ENCODE measurements around the gene ILKAP. TPM values are rescaled to one million over a fixed set of nuclear protein-coding genes. Genes with fewer than 3 reads are reported as not detected.

The ILKAP gene
- total and polyA plus RNA-seq, 2 of the 4 experiments (the other 2 are of a cell fraction), result 13.3 to 44.2 TPM

- no peaks in the 10 kb centered on the region for H3K27me3 ChIP-seq (ENCODE audit: control insufficient read depth, insufficient read depth, low read length)
- dilution Hi-C loops (cut with HindIII; ENCODE audit: low sequenced_read_pairs, unreplicated experiment) (no loop called here), intact Hi-C loops (cut with micrococcal nuclease) (no loop called here), in situ Hi-C loops (cut with MboI; ENCODE audit: low sequenced_read_pairs) (no loop called here)
- no peak overlapping the region for H2AK9ac ChIP-seq (replicated peaks; ENCODE audit: low read depth, low read length, poor library complexity)
- no peak overlapping the region for H3K4ac ChIP-seq (ENCODE audit: low read depth, low read length)
- no peak overlapping the region for H2BK5ac ChIP-seq (ENCODE audit: low read depth, low read length, poor library complexity, severe bottlenecking)
- no peak overlapping the region for H3K56ac ChIP-seq (ENCODE audit: extremely low read depth, insufficient read depth, low read length)
- no peak overlapping the region for H3K4me2 ChIP-seq (ENCODE audit: low read depth, low read length)
- H4K20me1 ChIP-seq (ENCODE audit: insufficient read depth, low read length), result no peaks in the 10 kb centered on the region
- TF ChIP-seq NFE2L2 (IDR thresholded peaks at IDR 0.05; ENCODE audit: low read depth, low read length), result no peak
- TF ChIP-seq MAZ (IDR thresholded peaks at IDR 0.05; ENCODE audit: borderline replicate concordance, low read depth, low read length), result no peak
- TF ChIP-seq RAD21 (IDR thresholded peaks at IDR 0.05; ENCODE audit: low read length), result no peak
- TF ChIP-seq MXI1 (IDR thresholded peaks at IDR 0.05; ENCODE audit: borderline replicate concordance, low read depth, low read length), result no peak
- no peak for TF ChIP-seq USF2 (IDR thresholded peaks at IDR 0.05; ENCODE audit: low read depth, low read length)
- TF ChIP-seq CTCF (conservative IDR thresholded peaks at IDR 0.05; ENCODE audit: low read depth, low read length), result no peak
- no peak for TF ChIP-seq BHLHE40 (IDR thresholded peaks at IDR 0.05; ENCODE audit: low read depth, low read length)
- TF ChIP-seq ELK1 (IDR thresholded peaks at IDR 0.05; ENCODE audit: borderline replicate concordance, low read depth, low read length), result no peak
- TF ChIP-seq RCOR1 (IDR thresholded peaks at IDR 0.05; ENCODE audit: insufficient replicate concordance, low read length), result no peak
- TF ChIP-seq MAFK (IDR thresholded peaks at IDR 0.05; ENCODE audit: low read depth, low read length), result no peak
- no peak for TF ChIP-seq CEBPB (IDR thresholded peaks at IDR 0.05; ENCODE audit: low read depth, low read length)
- TF ChIP-seq CHD1 (IDR thresholded peaks at IDR 0.05; ENCODE audit: low read depth, low read length), result no peak
- no peak for TF ChIP-seq FOS (IDR thresholded peaks at IDR 0.05; ENCODE audit: low read depth, low read length)
- H2BK15ac ChIP-seq (ENCODE audit: low read depth, low read length), result no peak overlapping the region
- no peak overlapping the region for H2AFZ ChIP-seq (replicated peaks; ENCODE audit: low read length, poor library complexity)
- H2BK120ac ChIP-seq (ENCODE audit: low read depth, low read length), result no peak overlapping the region
- H3K14ac ChIP-seq (replicated peaks; ENCODE audit: low read depth, low read length), result no peak overlapping the region
- ATAC-seq (ENCODE audit: low read depth) (no peak), DNase-seq (no peak)
- no TSS peak for BruUV-seq (replicated peaks)
- no peak overlapping the region for H3K18ac ChIP-seq (ENCODE audit: low read depth, low read length)
- H3K27ac ChIP-seq (ENCODE audit: insufficient read depth, low read length), result no peak overlapping the region
- no peak overlapping the region for H3K9ac ChIP-seq (ENCODE audit: low read depth, low read length)
- H4K8ac ChIP-seq (ENCODE audit: low read depth in 2 of 2, low read length in 2 of 2), result no peak overlapping the region
- H3K36me3 ChIP-seq (ENCODE audit: control insufficient read depth, insufficient read depth, low read length), result no peaks in the 10 kb centered on the region
- H2AK5ac ChIP-seq (ENCODE audit: low read depth, low read length), result no peak overlapping the region
- peaks cover 6% of the 10 kb centered on the region for H3K4me1 ChIP-seq (ENCODE audit: control insufficient read depth, insufficient read depth, low read length)
- no peaks in the 10 kb centered on the region for H3K79me1 ChIP-seq (ENCODE audit: low read depth in 1 of 2, low read length in 2 of 2)
- no peak overlapping the region for H3K4me3 ChIP-seq (ENCODE audit: insufficient read depth, low read depth, low read length)
- no peak overlapping the region for H3K23ac ChIP-seq (ENCODE audit: low read depth, low read length)
- H3K9me1 ChIP-seq (ENCODE audit: insufficient read depth, low read length), result no peaks in the 10 kb centered on the region; the same call in 1 of the 2 replicates
- no peak overlapping the region for H4K91ac ChIP-seq (ENCODE audit: insufficient read depth, low read depth, low read length)
- ChIA-PET CTCF (no interaction called here), POLR2A (ENCODE audit: unreplicated experiment) (no interaction called here)
- no peak overlapping the region for H4K5ac ChIP-seq (ENCODE audit: low read depth, low read length)
- WGBS, 2 experiments (ENCODE audit: extremely low coverage in 2 of 2, insufficient read length in 1 of 2), result 93% methylated on average over 20 of the region's 68 CpGs; no CpG with 5 or more reads in 1 of the 2 experiments
- no peaks in the 10 kb centered on the region for H3K9me3 ChIP-seq (ENCODE audit: control insufficient read depth, insufficient read depth, low read length)
- no peak overlapping the region for H2BK20ac ChIP-seq (ENCODE audit: low read depth, low read length)
Measured at GRCh38 chr2:238130696-238131628, 72.5 kb downstream of the ILKAP start.
